Measurements from ENCODE around the gene TMEM266.

Gene TMEM266

DNA sequence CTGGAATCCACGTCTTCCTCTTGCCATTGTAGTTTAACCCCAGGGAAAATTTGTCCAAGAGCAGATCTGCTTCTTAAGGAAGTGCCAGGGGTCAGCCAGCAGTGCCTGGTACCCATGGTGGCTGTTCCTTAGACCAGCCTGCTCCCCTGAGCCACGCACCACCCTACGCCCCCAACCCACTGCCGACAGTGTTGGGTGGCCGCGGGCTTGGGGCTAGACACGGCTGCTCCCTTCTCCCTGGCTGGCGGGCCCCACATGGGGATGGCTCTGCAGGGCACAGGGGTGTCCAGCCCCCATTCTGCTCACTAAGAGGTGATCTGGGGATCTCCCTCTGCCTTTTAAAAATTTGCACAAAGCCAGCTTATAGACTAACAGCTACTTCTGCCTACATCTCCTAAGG, 104.8 kb downstream of the TMEM266 start:
- no peak for ATAC-seq

DNA sequence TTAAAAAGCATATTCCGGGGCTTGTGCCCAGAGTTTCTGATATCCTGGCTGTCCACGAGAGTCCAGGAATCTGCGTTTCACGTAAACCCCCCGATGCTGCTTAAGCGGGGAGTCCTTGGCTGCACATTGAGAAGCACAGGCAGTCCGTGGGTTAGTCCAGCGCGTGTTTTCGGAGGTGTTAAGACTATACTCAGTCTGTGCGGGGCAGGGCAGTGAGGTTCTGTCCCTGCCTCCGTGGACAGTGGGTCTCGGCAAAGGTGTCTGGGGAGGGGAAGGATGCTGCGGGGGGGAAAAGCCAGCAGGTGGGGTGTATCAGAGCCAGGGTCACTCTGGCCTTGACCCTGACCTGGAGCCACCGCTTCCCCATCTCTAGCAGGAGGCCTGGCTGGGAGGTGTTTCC, 106.2 kb downstream of the TMEM266 start:
- no peak for ATAC-seq
- TF ChIP-seq RARB (CRISPR knock-in tag; IDR thresholded peaks at IDR 0.05) (no peak), OSR1 (CRISPR knock-in tag; IDR thresholded peaks at IDR 0.05) (no peak), CSDC2 (CRISPR knock-in tag; IDR thresholded peaks at IDR 0.05) (no peak), ZNF8 (CRISPR knock-in tag; IDR thresholded peaks at IDR 0.05) (no peak), ESRRG (CRISPR knock-in tag; IDR thresholded peaks at IDR 0.05) (no peak)
- TF ChIP-seq, protein P1, sequence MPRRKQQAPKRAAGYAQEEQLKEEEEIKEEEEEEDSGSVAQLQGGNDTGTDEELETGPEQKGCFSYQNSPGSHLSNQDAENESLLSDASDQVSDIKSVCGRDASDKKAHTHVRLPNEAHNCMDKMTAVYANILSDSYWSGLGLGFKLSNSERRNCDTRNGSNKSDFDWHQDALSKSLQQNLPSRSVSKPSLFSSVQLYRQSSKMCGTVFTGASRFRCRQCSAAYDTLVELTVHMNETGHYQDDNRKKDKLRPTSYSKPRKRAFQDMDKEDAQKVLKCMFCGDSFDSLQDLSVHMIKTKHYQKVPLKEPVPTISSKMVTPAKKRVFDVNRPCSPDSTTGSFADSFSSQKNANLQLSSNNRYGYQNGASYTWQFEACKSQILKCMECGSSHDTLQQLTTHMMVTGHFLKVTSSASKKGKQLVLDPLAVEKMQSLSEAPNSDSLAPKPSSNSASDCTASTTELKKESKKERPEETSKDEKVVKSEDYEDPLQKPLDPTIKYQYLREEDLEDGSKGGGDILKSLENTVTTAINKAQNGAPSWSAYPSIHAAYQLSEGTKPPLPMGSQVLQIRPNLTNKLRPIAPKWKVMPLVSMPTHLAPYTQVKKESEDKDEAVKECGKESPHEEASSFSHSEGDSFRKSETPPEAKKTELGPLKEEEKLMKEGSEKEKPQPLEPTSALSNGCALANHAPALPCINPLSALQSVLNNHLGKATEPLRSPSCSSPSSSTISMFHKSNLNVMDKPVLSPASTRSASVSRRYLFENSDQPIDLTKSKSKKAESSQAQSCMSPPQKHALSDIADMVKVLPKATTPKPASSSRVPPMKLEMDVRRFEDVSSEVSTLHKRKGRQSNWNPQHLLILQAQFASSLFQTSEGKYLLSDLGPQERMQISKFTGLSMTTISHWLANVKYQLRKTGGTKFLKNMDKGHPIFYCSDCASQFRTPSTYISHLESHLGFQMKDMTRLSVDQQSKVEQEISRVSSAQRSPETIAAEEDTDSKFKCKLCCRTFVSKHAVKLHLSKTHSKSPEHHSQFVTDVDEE (CRISPR knock-in tag; IDR thresholded peaks at IDR 0.05): no peak
- TF ChIP-seq, protein P2, sequence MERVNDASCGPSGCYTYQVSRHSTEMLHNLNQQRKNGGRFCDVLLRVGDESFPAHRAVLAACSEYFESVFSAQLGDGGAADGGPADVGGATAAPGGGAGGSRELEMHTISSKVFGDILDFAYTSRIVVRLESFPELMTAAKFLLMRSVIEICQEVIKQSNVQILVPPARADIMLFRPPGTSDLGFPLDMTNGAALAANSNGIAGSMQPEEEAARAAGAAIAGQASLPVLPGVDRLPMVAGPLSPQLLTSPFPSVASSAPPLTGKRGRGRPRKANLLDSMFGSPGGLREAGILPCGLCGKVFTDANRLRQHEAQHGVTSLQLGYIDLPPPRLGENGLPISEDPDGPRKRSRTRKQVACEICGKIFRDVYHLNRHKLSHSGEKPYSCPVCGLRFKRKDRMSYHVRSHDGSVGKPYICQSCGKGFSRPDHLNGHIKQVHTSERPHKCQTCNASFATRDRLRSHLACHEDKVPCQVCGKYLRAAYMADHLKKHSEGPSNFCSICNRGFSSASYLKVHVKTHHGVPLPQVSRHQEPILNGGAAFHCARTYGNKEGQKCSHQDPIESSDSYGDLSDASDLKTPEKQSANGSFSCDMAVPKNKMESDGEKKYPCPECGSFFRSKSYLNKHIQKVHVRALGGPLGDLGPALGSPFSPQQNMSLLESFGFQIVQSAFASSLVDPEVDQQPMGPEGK (CRISPR knock-in tag; IDR thresholded peaks at IDR 0.05; ENCODE audit: borderline replicate concordance): no peak
- TF ChIP-seq, protein P3, sequence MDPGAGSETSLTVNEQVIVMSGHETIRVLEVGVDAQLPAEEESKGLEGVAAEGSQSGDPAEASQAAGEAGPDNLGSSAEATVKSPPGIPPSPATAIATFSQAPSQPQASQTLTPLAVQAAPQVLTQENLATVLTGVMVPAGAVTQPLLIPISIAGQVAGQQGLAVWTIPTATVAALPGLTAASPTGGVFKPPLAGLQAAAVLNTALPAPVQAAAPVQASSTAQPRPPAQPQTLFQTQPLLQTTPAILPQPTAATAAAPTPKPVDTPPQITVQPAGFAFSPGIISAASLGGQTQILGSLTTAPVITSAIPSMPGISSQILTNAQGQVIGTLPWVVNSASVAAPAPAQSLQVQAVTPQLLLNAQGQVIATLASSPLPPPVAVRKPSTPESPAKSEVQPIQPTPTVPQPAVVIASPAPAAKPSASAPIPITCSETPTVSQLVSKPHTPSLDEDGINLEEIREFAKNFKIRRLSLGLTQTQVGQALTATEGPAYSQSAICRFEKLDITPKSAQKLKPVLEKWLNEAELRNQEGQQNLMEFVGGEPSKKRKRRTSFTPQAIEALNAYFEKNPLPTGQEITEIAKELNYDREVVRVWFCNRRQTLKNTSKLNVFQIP (CRISPR knock-in tag; IDR thresholded peaks at IDR 0.05; ENCODE audit: borderline replicate concordance, low read depth): no peak
- TF ChIP-seq, protein P4, sequence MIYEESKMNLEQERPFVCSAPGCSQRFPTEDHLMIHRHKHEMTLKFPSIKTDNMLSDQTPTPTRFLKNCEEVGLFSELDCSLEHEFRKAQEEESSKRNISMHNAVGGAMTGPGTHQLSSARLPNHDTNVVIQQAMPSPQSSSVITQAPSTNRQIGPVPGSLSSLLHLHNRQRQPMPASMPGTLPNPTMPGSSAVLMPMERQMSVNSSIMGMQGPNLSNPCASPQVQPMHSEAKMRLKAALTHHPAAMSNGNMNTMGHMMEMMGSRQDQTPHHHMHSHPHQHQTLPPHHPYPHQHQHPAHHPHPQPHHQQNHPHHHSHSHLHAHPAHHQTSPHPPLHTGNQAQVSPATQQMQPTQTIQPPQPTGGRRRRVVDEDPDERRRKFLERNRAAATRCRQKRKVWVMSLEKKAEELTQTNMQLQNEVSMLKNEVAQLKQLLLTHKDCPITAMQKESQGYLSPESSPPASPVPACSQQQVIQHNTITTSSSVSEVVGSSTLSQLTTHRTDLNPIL (CRISPR knock-in tag; IDR thresholded peaks at IDR 0.05; ENCODE audit: low read depth): no peak

More for the DNA sequence above, 104.8 kb downstream of the TMEM266 start:
- TF ChIP-seq TCF4 (CRISPR knock-in tag; IDR thresholded peaks at IDR 0.05; ENCODE audit: borderline replicate concordance) (no peak), ZNF8 (CRISPR knock-in tag; IDR thresholded peaks at IDR 0.05) (no peak), ZNF70 (CRISPR knock-in tag; IDR thresholded peaks at IDR 0.05) (no peak), ZFP3 (CRISPR knock-in tag; IDR thresholded peaks at IDR 0.05) (no peak), CSDC2 (CRISPR knock-in tag; IDR thresholded peaks at IDR 0.05) (no peak), GLIS3 (CRISPR knock-in tag; IDR thresholded peaks at IDR 0.05) (no peak), TOX (CRISPR knock-in tag; IDR thresholded peaks at IDR 0.05; ENCODE audit: borderline replicate concordance) (no peak), ESRRG (CRISPR knock-in tag; IDR thresholded peaks at IDR 0.05) (no peak), RARB (CRISPR knock-in tag; IDR thresholded peaks at IDR 0.05) (no peak), ARNTL (CRISPR knock-in tag; IDR thresholded peaks at IDR 0.05; ENCODE audit: borderline replicate concordance, low read depth) (no peak)
- TF ChIP-seq, protein P1 (CRISPR knock-in tag; IDR thresholded peaks at IDR 0.05): no peak
- TF ChIP-seq, protein P5, sequence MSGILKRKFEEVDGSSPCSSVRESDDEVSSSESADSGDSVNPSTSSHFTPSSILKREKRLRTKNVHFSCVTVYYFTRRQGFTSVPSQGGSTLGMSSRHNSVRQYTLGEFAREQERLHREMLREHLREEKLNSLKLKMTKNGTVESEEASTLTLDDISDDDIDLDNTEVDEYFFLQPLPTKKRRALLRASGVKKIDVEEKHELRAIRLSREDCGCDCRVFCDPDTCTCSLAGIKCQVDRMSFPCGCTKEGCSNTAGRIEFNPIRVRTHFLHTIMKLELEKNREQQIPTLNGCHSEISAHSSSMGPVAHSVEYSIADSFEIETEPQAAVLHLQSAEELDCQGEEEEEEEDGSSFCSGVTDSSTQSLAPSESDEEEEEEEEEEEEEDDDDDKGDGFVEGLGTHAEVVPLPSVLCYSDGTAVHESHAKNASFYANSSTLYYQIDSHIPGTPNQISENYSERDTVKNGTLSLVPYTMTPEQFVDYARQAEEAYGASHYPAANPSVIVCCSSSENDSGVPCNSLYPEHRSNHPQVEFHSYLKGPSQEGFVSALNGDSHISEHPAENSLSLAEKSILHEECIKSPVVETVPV (CRISPR knock-in tag; IDR thresholded peaks at IDR 0.05): no peak
- TF ChIP-seq, protein P4 (CRISPR knock-in tag; IDR thresholded peaks at IDR 0.05; ENCODE audit: low read depth): no peak
- TF ChIP-seq, protein P3 (CRISPR knock-in tag; IDR thresholded peaks at IDR 0.05; ENCODE audit: borderline replicate concordance, low read depth): no peak
- TF ChIP-seq, protein P2 (CRISPR knock-in tag; IDR thresholded peaks at IDR 0.05; ENCODE audit: borderline replicate concordance): no peak
